Liver (tissue), 9 donors: Measurements from ENCODE around the gene CFAP57. TPM values are rescaled to one million over a fixed set of nuclear protein-coding genes. Genes with fewer than 3 reads are reported as not detected.

Experiments used
- DNase-seq: peaks from one replicate; pipeline ENCODE4 v3.0.0-alpha.2; 2017; ENCODE audit warnings: low spot score
- H3K27ac ChIP-seq, 2 donors: one replicate each; pipeline ENCODE4 v1.7.0; 2013; ENCODE audit warnings: inconsistent platforms in 2 of 2, low read length in 2 of 2, control low read depth in 1 of 2, low read depth in 1 of 2, mild to moderate bottlenecking in 1 of 2
- H3K27me3 ChIP-seq, 4 donors: one replicate each; pipeline versions ENCODE4 v1.6.1 to v1.7.0; 2013; ENCODE audit warnings: low read length in 3 of 4, inconsistent platforms in 1 of 4, mild to moderate bottlenecking in 1 of 4, moderate library complexity in 1 of 4; ENCODE audit not compliant: control insufficient read depth in 4 of 4, insufficient read depth in 4 of 4
- H3K36me3 ChIP-seq, 4 donors: one replicate each; pipeline versions ENCODE4 v1.6.1 to v1.7.0; 2013; ENCODE audit warnings: low read length in 3 of 4, mild to moderate bottlenecking in 3 of 4, low read depth in 1 of 4, moderate library complexity in 1 of 4; ENCODE audit not compliant: control insufficient read depth in 4 of 4, insufficient read depth in 3 of 4
- H3K4me1 ChIP-seq, 4 donors: one replicate each; pipeline versions ENCODE4 v1.6.1 to v1.7.0; 2013; ENCODE audit warnings: low read length in 3 of 4, mild to moderate bottlenecking in 3 of 4, moderate library complexity in 1 of 4; ENCODE audit not compliant: control insufficient read depth in 4 of 4, insufficient read depth in 4 of 4
- H3K4me3 ChIP-seq, 3 donors: one replicate each; pipeline versions ENCODE4 v1.6.1 to v1.7.0; 2013; ENCODE audit warnings: low read length in 3 of 3, control low read depth in 1 of 3, low read depth in 1 of 3, mild to moderate bottlenecking in 1 of 3
- H3K9ac ChIP-seq, 2 donors: one replicate each; pipeline ENCODE4 v1.7.0; 2013; ENCODE audit warnings: low read length in 2 of 2, mild to moderate bottlenecking in 2 of 2, moderate library complexity in 2 of 2, control low read depth in 1 of 2, low read depth in 1 of 2
- H3K9me3 ChIP-seq, 4 donors: one replicate each; pipeline versions ENCODE4 v1.6.1 to v1.7.0; 2013; ENCODE audit warnings: low read length in 3 of 4; ENCODE audit not compliant: control insufficient read depth in 4 of 4
- EGR1 ChIP-seq, 2 donors: IDR thresholded peaks; 2 replicates each; pipeline ENCODE4 v1.6.1; 2016 to 2018; ENCODE audit warnings: antibody characterized with exemption in 2 of 2, low read depth in 2 of 2
- FOXA1 ChIP-seq: IDR thresholded peaks from 2 replicates; pipeline ENCODE4 v1.6.1; 2016; ENCODE audit warnings: antibody characterized with exemption
- FOXA2 ChIP-seq: IDR thresholded peaks from 2 replicates; pipeline ENCODE4 v1.6.1; 2016; ENCODE audit warnings: antibody characterized with exemption
- GABPA ChIP-seq, 2 donors: IDR thresholded peaks in 1 of 2; conservative IDR thresholded peaks in 1 of 2; 2 replicates each; pipeline ENCODE4 v1.6.1; 2016; ENCODE audit warnings: antibody characterized with exemption in 2 of 2, mild to moderate bottlenecking in 1 of 2, moderate library complexity in 1 of 2
- HNF4G ChIP-seq: IDR thresholded peaks from 2 replicates; pipeline ENCODE4 v1.6.1; 2016; ENCODE audit warnings: antibody characterized with exemption
- RAD21 ChIP-seq, 2 donors: IDR thresholded peaks; 2 replicates each; pipeline ENCODE4 v1.6.1; 2016; ENCODE audit warnings: antibody characterized with exemption in 2 of 2, mild to moderate bottlenecking in 2 of 2
- RXRA ChIP-seq, 2 donors: IDR thresholded peaks; 2 replicates each; pipeline ENCODE4 v1.6.1; 2017 to 2018; ENCODE audit warnings: antibody characterized with exemption in 2 of 2, mild to moderate bottlenecking in 1 of 2
- SP1 ChIP-seq: IDR thresholded peaks from 2 replicates; pipeline ENCODE4 v1.6.1; 2018; ENCODE audit warnings: antibody characterized with exemption, mild to moderate bottlenecking
- YY1 ChIP-seq: IDR thresholded peaks from 2 replicates; pipeline ENCODE4 v1.6.1; 2016; ENCODE audit warnings: antibody characterized with exemption, mild to moderate bottlenecking
- WGBS: extraction: QIAGEN DNeasy Blood & Tissue Kit; methylation state at CpG from one replicate; pipeline ENCODE4 v1.1.7; 2013; 5-methylcytosine and 5-hydroxymethylcytosine counted together
- polyA plus RNA-seq, 2 donors: library from polyadenylated mRNA; stranded (reverse) in 1 of 2; unstranded in 1 of 2; fragments of 200-250 nt in 1 of 2; fragments of >200 nt in 1 of 2; fragmentation: Nextera tagmentation in 1 of 2; extraction: Ambion mirVana in 1 of 2; gene quantifications; one replicate each; pipeline versions ENCODE4 v1.2.1 to v1.2.3, GENCODE V29; 2013 to 2015
- total RNA-seq, 2 donors: library from RNA; depleted of rRNA; stranded (reverse); fragments of >200 nt; gene quantifications; one replicate each; pipeline ENCODE4 v1.2.3, GENCODE V29; 2014
- TF ChIP-seq, protein P1 (sequence below): fragments of 150-350 bp; IDR thresholded peaks from 2 replicates; pipeline ENCODE4 v1.5.1; 2017; ENCODE audit warnings: improper control_type of control experiment, low read depth, low read length; ENCODE audit not compliant: missing input control
- TF ChIP-seq, protein P2 (sequence below): IDR thresholded peaks from 2 replicates; pipeline ENCODE4 v1.6.1; 2016; ENCODE audit warnings: antibody characterized with exemption, mild to moderate bottlenecking
- TF ChIP-seq, protein P3 (sequence below): IDR thresholded peaks from 2 replicates; pipeline ENCODE4 v1.6.1; 2016; ENCODE audit warnings: antibody characterized with exemption
- TF ChIP-seq, protein P4 (sequence below): IDR thresholded peaks from 2 replicates; pipeline ENCODE4 v1.6.1; 2016; ENCODE audit warnings: antibody characterized with exemption
- TF ChIP-seq, protein P5 (sequence below): IDR thresholded peaks from 2 replicates; pipeline ENCODE4 v1.6.1; 2016; ENCODE audit warnings: antibody characterized with exemption
- donor health status: healthy.
- donor health status: healthy.
- donor health status: healthy.
- donor health status: healthy.
- donor health status: healthy.

CFAP57 gene
- total and polyA plus RNA-seq, 4 donors = under 0.01 to 14.5 (median 0.10) TPM

DNA sequence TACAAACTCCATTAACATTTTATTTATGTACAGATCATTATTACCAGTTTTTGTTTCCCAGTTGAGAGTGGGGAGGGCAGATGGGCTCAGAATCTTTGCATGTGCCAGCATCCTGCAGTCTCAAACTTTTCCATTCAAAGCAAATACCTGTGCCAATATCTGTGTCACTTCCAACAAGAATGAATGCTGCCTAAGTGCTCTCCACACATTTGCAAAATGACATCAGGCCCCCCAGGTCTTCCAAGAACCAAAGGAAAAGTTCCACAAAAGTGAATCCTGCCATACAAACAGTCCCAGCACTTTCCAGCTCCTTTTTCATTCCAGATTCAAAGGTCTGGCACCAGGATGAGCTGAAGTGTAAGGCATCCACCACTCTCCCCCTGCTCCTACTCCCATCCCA is 127.0 kb downstream of the CFAP57 start:
- Histone ChIP-seq H3K9me3 (no peaks in the 10 kb centered on the region), H3K4me1 (peaks cover 9 to 31% (median 19%) of the 10 kb centered on the region in 4 donors), H3K36me3 (no peaks in the 10 kb centered on the region), H3K9ac (no peak overlapping the region), H3K4me3 (no peak overlapping the region), H3K27me3 (no peaks in the 10 kb centered on the region), H3K27ac (no peak overlapping the region)
- no peak for DNase-seq
- TF ChIP-seq SP1 (no peak), RXRA (IDR thresholded peaks at IDR 0.05) (no peak), FOXA2 (no peak), RAD21 (IDR thresholded peaks at IDR 0.05) (no peak), GABPA (IDR thresholded peaks at IDR 0.05 in 1 of 2, conservative IDR thresholded peaks at IDR 0.05 in 1 of 2) (no peak), FOXA1 (no peak), YY1 (no peak), EGR1 (IDR thresholded peaks at IDR 0.05; ENCODE audit: low read depth in 2 of 2) (no peak), HNF4G (no peak)
- TF ChIP-seq, protein P1, sequence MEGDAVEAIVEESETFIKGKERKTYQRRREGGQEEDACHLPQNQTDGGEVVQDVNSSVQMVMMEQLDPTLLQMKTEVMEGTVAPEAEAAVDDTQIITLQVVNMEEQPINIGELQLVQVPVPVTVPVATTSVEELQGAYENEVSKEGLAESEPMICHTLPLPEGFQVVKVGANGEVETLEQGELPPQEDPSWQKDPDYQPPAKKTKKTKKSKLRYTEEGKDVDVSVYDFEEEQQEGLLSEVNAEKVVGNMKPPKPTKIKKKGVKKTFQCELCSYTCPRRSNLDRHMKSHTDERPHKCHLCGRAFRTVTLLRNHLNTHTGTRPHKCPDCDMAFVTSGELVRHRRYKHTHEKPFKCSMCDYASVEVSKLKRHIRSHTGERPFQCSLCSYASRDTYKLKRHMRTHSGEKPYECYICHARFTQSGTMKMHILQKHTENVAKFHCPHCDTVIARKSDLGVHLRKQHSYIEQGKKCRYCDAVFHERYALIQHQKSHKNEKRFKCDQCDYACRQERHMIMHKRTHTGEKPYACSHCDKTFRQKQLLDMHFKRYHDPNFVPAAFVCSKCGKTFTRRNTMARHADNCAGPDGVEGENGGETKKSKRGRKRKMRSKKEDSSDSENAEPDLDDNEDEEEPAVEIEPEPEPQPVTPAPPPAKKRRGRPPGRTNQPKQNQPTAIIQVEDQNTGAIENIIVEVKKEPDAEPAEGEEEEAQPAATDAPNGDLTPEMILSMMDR = no peak
- TF ChIP-seq, protein P2, sequence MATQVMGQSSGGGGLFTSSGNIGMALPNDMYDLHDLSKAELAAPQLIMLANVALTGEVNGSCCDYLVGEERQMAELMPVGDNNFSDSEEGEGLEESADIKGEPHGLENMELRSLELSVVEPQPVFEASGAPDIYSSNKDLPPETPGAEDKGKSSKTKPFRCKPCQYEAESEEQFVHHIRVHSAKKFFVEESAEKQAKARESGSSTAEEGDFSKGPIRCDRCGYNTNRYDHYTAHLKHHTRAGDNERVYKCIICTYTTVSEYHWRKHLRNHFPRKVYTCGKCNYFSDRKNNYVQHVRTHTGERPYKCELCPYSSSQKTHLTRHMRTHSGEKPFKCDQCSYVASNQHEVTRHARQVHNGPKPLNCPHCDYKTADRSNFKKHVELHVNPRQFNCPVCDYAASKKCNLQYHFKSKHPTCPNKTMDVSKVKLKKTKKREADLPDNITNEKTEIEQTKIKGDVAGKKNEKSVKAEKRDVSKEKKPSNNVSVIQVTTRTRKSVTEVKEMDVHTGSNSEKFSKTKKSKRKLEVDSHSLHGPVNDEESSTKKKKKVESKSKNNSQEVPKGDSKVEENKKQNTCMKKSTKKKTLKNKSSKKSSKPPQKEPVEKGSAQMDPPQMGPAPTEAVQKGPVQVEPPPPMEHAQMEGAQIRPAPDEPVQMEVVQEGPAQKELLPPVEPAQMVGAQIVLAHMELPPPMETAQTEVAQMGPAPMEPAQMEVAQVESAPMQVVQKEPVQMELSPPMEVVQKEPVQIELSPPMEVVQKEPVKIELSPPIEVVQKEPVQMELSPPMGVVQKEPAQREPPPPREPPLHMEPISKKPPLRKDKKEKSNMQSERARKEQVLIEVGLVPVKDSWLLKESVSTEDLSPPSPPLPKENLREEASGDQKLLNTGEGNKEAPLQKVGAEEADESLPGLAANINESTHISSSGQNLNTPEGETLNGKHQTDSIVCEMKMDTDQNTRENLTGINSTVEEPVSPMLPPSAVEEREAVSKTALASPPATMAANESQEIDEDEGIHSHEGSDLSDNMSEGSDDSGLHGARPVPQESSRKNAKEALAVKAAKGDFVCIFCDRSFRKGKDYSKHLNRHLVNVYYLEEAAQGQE = no peak
- TF ChIP-seq, protein P3, sequence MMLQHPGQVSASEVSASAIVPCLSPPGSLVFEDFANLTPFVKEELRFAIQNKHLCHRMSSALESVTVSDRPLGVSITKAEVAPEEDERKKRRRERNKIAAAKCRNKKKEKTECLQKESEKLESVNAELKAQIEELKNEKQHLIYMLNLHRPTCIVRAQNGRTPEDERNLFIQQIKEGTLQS = no peak
- TF ChIP-seq, protein P4, sequence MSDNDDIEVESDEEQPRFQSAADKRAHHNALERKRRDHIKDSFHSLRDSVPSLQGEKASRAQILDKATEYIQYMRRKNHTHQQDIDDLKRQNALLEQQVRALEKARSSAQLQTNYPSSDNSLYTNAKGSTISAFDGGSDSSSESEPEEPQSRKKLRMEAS = no peak
- TF ChIP-seq, protein P5, sequence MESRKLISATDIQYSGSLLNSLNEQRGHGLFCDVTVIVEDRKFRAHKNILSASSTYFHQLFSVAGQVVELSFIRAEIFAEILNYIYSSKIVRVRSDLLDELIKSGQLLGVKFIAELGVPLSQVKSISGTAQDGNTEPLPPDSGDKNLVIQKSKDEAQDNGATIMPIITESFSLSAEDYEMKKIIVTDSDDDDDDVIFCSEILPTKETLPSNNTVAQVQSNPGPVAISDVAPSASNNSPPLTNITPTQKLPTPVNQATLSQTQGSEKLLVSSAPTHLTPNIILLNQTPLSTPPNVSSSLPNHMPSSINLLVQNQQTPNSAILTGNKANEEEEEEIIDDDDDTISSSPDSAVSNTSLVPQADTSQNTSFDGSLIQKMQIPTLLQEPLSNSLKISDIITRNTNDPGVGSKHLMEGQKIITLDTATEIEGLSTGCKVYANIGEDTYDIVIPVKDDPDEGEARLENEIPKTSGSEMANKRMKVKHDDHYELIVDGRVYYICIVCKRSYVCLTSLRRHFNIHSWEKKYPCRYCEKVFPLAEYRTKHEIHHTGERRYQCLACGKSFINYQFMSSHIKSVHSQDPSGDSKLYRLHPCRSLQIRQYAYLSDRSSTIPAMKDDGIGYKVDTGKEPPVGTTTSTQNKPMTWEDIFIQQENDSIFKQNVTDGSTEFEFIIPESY = no peak

DNA sequence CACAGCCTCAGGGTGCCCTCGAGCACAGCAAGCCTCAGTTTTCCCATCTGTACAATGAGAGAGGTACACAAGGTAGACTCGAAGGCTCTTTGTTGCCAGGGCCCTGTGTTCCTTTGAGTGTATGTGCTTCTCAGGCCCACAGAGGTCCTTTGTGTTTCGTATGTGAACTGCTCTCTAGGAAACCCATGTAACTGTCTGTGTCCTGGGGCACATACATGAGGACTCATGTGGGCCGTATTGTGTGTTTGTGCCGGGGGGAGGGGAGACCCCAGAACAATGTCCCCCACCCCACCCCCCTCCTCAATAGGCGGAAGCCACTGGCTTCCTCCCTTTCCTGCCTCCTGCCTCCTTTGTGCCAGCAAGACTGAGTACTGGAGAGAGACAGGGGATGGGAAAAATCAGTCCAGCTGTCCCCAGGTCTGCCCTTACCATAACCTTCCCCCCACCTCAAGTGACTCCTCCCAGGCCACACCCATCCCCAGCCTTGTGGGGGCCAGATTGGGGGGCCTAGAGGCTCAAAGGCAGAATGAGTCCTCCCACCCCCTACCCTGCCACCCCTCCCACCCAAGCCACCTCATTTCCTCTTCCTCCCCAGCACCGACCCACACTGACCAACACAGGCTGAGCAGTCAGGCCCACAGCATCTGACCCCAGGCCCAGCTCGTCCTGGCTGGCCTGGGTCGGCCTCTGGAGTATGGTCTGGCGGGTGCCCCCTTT is 128.4 kb downstream of the CFAP57 start, which contains the start of gene TIE1:
TSS of gene TIE1 (plus strand) at position 605 of the 717 bp plus-strand sequence. CDS start at position 695, 90 bp downstream.
- H3K9ac ChIP-seq = no peak within 1 kb of the TSS
- H3K4me3 ChIP-seq = no peak within 1 kb of the TSS
- no peaks in the 10 kb centered on the region for H3K9me3 ChIP-seq
- WGBS = 81% methylated on average over 10 of the region's 10 CpGs
- DNase-seq = no peak
- peak within 1 kb of the TSS; percentile 54 to 57 for H3K27ac ChIP-seq
- peaks cover 10 to 26% (median 19%) of the 10 kb centered on the region in 4 donors for H3K4me1 ChIP-seq
- no peaks in the 10 kb centered on the region for H3K36me3 ChIP-seq
- TF ChIP-seq RXRA (IDR thresholded peaks at IDR 0.05) (no peak), FOXA1 (no peak), GABPA (IDR thresholded peaks at IDR 0.05 in 1 of 2, conservative IDR thresholded peaks at IDR 0.05 in 1 of 2) (no peak)
- TF ChIP-seq, protein P4 = no peak
- no peaks in the 10 kb centered on the region for H3K27me3 ChIP-seq
